Measurements from ENCODE around the gene TTLL13. TPM values are rescaled to one million over a fixed set of nuclear protein-coding genes. Genes with fewer than 3 reads are reported as not detected.

The TTLL13 gene
- total RNA-seq, 2 donors from 2014 or later = 0.24 to 1.9 TPM

DNA sequence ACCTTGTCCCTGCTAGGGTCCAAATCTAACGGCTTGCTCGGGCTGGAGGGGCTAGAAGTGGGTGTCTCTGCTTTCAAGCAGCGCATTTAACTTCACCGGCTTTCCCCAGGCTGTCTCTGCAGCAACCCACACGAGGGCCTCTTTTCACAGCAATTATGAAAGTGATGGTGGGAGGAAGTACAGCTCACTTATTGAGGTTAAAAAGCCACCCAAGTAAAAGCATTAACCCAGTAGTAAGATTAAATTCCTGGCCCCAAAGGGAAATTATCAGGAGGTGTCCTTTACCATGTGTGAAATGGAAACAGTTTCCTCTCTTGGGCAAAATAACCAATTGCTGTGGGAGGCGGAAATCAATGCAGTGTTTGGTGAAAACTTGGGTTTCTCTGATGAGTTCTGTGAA lies 57.2 kb downstream of the TTLL13 start:
- Mint-ChIP-seq H3K4me1 (ENCODE audit: low read depth) (peaks cover 52% of the 10 kb centered on the region), H3K27ac (no peak overlapping the region), H3K4me3 (peak overlapping the region; percentile 67 to 82), H3K36me3 (ENCODE audit: insufficient read depth in 2 of 2) (no peaks in the 10 kb centered on the region), H3K9me3 (no peaks in the 10 kb centered on the region), H3K27me3 (ENCODE audit: low read depth) (no peaks in the 10 kb centered on the region)
- DNase-seq (peak; percentile 55 to 64), ATAC-seq (replicated peaks in 1 of 2) (peak; percentile 87 to 92)

DNA sequence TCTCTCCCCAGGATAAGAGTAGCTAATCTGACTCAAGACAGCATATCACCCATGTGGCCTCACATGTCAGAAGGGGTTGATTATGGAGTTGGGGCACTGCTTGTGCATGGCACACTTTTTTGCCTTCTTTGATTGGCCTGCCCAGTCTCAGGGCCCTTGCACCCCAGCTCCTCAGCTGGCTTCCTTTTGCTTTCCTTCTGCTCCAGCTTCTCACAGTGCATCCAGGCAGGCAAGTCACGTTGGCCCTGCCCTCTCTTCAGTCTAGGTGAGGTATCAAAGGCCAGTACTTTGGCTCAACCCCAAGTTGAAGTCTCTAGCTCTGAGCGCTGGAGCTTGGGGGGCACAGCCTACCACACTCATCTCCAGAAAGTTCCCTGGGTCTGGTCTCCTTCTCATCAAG lies 58.3 kb downstream of the TTLL13 start:
- no peak overlapping the region for H3K27ac Mint-ChIP-seq
- DNase-seq (no peak), ATAC-seq (replicated peaks in 1 of 2) (peak in 1 of 2 donors; percentile 9)
- no peaks in the 10 kb centered on the region for H3K27me3 Mint-ChIP-seq (ENCODE audit: low read depth)
- no peak overlapping the region for H3K4me3 Mint-ChIP-seq
- no peaks in the 10 kb centered on the region for H3K36me3 Mint-ChIP-seq (ENCODE audit: insufficient read depth in 2 of 2)
- H3K9me3 Mint-ChIP-seq = no peaks in the 10 kb centered on the region
- H3K4me1 Mint-ChIP-seq (ENCODE audit: low read depth) = peaks cover 56% of the 10 kb centered on the region

DNA sequence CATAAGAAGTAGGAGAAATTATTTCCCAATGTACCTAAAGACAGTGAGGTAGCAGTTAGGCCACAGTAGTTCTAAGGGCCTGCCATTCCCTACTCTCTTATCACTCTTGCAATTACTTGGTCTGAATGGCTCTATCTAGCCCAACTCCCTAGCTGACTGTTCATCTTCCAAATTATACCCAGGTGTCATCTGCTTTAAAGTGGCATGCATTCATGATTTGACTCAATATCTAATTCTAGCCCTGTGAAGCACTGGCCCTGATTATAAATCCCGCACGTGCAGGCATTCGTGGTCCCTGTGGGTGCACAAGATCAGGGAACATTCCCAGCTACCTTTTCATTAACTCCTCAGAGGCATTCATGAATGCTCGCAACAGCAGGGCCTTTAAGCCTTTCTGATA lies 59.7 kb downstream of the TTLL13 start:
- Mint-ChIP-seq H3K36me3 (ENCODE audit: insufficient read depth in 2 of 2) (no peaks in the 10 kb centered on the region), H3K4me1 (ENCODE audit: low read depth) (peaks cover 48% of the 10 kb centered on the region), H3K4me3 (no peak overlapping the region), H3K27ac (no peak overlapping the region), H3K9me3 (no peaks in the 10 kb centered on the region), H3K27me3 (ENCODE audit: low read depth) (no peaks in the 10 kb centered on the region)
- ATAC-seq (replicated peaks in 1 of 2) (peak in 1 of 2 donors; percentile 37), DNase-seq (no peak)

Other genes with a start within 250 kb of the TTLL13 start
- 10 to 100 TPM; 26.6 to 32.3 TPM for gene ZNF710, start 248.2 kb upstream of the TTLL13 start, total RNA-seq
- 100 to 1,000 TPM; 123 to 170 TPM for gene IDH2, start 147.1 kb upstream of the TTLL13 start, total RNA-seq
- 10 to 100 TPM; 14.2 to 15.5 TPM for gene SEMA4B, start 48.2 kb upstream of the TTLL13 start, total RNA-seq
- 100 to 1,000 TPM; 135 to 136 TPM for gene CIB1, start 15.6 kb upstream of the TTLL13 start, total RNA-seq
- gene GDPGP1, start 15.3 kb upstream of the TTLL13 start, total RNA-seq = 1 to 10 TPM; 5.8 to 7.0 TPM
- gene NGRN, start 16.1 kb downstream of the TTLL13 start, total RNA-seq = 10 to 100 TPM; 38.0 to 38.9 TPM
- 1 to 10 TPM in 1 of 2 donors, under 1 TPM in 1; 0.60 to 2.7 TPM for gene ZNF774, start 102.7 kb downstream of the TTLL13 start, total RNA-seq
- 100 to 1,000 TPM; 177 to 184 TPM for gene IQGAP1, start 138.7 kb downstream of the TTLL13 start, total RNA-seq

Measured in activated T-cell treated with anti-CD3 and anti-CD28 coated beads, Interleukin-2, amount 50 U/mL, for 72 hours (primary cell).